ENCODE data around the gene ECM2.

ECM2 gene

GRCh38 chr9:92494856-92495255, 40.9 kb downstream of the ECM2 start:
- no peak for DNase-seq (ENCODE audit: extremely low read depth, insufficient read length)
- no peak for TF ChIP-seq CTCF (IDR thresholded peaks at IDR 0.05; ENCODE audit: insufficient read depth, low read length, poor library complexity, severe bottlenecking)
- Histone ChIP-seq H3K4me3 (replicated peaks; ENCODE audit: low read depth, low read length) (no peak overlapping the region), H3K27me3 (replicated peaks; ENCODE audit: control insufficient read depth, insufficient read depth, low read length) (no peaks in the 10 kb centered on the region), H3K36me3 (ENCODE audit: control insufficient read depth, insufficient read depth, low read length) (no peaks in the 10 kb centered on the region)

DNA sequence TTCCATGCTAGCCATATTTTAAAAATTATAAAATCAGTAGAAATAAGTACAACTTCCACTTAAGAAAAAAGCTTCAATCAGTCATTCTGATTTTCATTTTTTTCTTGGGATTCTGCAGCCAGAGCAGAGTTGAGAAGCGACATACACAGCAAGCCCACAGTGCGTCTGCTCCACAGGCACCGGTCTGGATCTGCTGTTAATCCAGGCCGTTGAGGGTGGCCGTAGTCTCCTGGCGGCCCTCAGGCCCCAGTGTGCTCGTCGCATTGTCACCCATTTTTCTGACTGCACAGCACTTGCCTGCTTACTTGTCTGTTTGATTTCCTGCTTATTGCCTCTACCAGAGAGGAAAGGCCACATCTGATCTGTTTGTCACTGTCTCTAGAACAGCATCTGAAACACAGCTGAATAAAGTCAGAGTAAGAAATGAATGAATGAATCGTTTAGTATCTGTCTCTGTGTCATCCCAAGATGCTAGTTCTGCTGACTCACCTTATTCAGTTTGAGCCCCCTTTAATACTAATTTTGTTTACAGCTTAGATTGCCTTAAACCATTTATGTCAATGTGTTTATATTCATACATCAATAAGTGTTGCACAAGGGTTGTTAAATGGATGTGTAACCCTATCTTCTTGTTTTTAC, 41.9 kb downstream of the ECM2 start:
- no peak for DNase-seq (ENCODE audit: extremely low read depth, insufficient read length)
- Histone ChIP-seq H3K27me3 (replicated peaks; ENCODE audit: control insufficient read depth, insufficient read depth, low read length) (no peaks in the 10 kb centered on the region), H3K4me3 (replicated peaks; ENCODE audit: low read depth, low read length) (no peak overlapping the region), H3K36me3 (ENCODE audit: control insufficient read depth, insufficient read depth, low read length) (no peaks in the 10 kb centered on the region)
- TF ChIP-seq CTCF (IDR thresholded peaks at IDR 0.05; ENCODE audit: insufficient read depth, low read length, poor library complexity, severe bottlenecking) = no peak

GRCh38 chr9:92492781-92493401, 42.9 kb downstream of the ECM2 start:
- no peak for TF ChIP-seq CTCF (IDR thresholded peaks at IDR 0.05; ENCODE audit: insufficient read depth, low read length, poor library complexity, severe bottlenecking)
- Histone ChIP-seq H3K36me3 (ENCODE audit: control insufficient read depth, insufficient read depth, low read length) (no peaks in the 10 kb centered on the region), H3K27me3 (replicated peaks; ENCODE audit: control insufficient read depth, insufficient read depth, low read length) (no peaks in the 10 kb centered on the region), H3K4me3 (replicated peaks; ENCODE audit: low read depth, low read length) (no peak overlapping the region)
- DNase-seq (ENCODE audit: extremely low read depth, insufficient read length) = no peak

GRCh38 chr9:92488681-92489550, 46.9 kb downstream of the ECM2 start:
- Histone ChIP-seq H3K27me3 (replicated peaks; ENCODE audit: control insufficient read depth, insufficient read depth, low read length) (no peaks in the 10 kb centered on the region), H3K36me3 (ENCODE audit: control insufficient read depth, insufficient read depth, low read length) (no peaks in the 10 kb centered on the region), H3K4me3 (replicated peaks; ENCODE audit: low read depth, low read length) (no peak overlapping the region)
- no peak for TF ChIP-seq CTCF (IDR thresholded peaks at IDR 0.05; ENCODE audit: insufficient read depth, low read length, poor library complexity, severe bottlenecking)
- DNase-seq (ENCODE audit: extremely low read depth, insufficient read length) = no peak

DNA sequence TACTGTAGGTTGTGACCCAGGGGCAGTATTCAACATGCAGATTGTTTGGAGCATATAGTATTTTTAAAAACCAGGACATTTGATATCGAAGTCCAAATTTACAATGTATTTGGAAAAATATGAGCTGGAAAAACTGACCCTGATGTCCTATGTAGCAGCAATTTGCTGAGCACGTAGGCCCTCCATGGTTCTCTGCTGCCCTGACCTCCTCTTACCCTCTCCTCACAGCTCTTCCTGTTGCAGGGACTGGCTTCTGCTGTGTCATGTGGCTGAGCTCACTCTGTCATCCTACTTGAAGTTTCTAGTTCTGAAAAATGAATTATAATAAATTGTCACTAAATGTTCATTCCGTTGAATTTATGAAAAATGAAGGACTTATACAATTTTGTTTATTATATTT, 49.4 kb downstream of the ECM2 start:
- Histone ChIP-seq H3K36me3 (ENCODE audit: control insufficient read depth, insufficient read depth, low read length) (no peaks in the 10 kb centered on the region), H3K27me3 (replicated peaks; ENCODE audit: control insufficient read depth, insufficient read depth, low read length) (no peaks in the 10 kb centered on the region), H3K4me3 (replicated peaks; ENCODE audit: low read depth, low read length) (no peak overlapping the region)
- DNase-seq (ENCODE audit: extremely low read depth, insufficient read length) = no peak
- no peak for TF ChIP-seq CTCF (IDR thresholded peaks at IDR 0.05; ENCODE audit: insufficient read depth, low read length, poor library complexity, severe bottlenecking)
